Esophagus muscularis mucosa (tissue), 3 donors: Measurements from ENCODE around the gene SMAD1.

Experiments used
- CTCF ChIP-seq, 3 experiments: fragments of 200-600 bp in 2 of 3; fragments of 450-650 bp in 1 of 3; sonication (generic) in 2 of 3; IDR thresholded peaks; one replicate each; pipeline ENCODE4 v1.5.1; 2017 to 2019; ENCODE audit warnings: antibody characterized with exemption in 3 of 3, mild to moderate bottlenecking in 2 of 3, moderate library complexity in 1 of 3
- POLR2A ChIP-seq: fragments of 450-650 bp; IDR thresholded peaks from one replicate; pipeline ENCODE4 v1.6.1; 2017; ENCODE audit warnings: antibody characterized with exemption, moderate library complexity, mild to moderate bottlenecking, low read depth
- POLR2AphosphoS5 ChIP-seq, 2 donors: sonication (generic); formaldehyde crosslinking; IDR thresholded peaks; one replicate each; pipeline ENCODE4 v1.6.1; 2017; ENCODE audit warnings: antibody characterized with exemption in 2 of 2

DNA sequence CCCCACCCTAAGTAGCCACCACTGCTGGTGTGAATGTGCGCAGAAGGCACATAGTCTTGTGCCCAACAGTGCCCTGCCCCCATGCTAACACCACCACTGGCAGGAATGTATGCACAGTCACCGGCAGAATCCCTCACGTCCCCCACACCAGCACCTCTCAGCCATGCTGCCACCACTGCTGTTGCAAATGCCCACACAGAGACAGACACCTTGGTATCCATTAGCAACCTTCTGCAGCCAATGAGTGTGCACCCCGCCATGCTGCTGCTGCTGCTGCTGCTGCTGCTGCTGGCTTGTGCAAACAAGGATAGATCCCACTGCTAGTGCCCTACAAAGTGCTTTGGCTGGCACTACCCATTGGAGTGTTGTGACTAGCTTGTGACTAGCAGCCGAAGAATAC is 85.1 kb downstream of the SMAD1 start:
- TF ChIP-seq CTCF (IDR thresholded peaks at IDR 0.05) (no peak), POLR2AphosphoS5 (IDR thresholded peaks at IDR 0.05) (no peak), POLR2A (no peak)
